Activated T-cell treated with anti-CD3 and anti-CD28 coated beads for 48 hours (primary cell): ENCODE measurements around the gene ADAMTS17.
"Not testable (repeated sequence)": the region's sequence is repeated elsewhere in the genome, so short reads cannot be mapped to it uniquely, and the experiment has no call there.

ENCODE experiments used
- DNase-seq: peaks from one replicate; pipeline ENCODE4 v3.0.0-alpha.2; 2020; ENCODE audit warnings: low read depth

Gene ADAMTS17

DNA sequence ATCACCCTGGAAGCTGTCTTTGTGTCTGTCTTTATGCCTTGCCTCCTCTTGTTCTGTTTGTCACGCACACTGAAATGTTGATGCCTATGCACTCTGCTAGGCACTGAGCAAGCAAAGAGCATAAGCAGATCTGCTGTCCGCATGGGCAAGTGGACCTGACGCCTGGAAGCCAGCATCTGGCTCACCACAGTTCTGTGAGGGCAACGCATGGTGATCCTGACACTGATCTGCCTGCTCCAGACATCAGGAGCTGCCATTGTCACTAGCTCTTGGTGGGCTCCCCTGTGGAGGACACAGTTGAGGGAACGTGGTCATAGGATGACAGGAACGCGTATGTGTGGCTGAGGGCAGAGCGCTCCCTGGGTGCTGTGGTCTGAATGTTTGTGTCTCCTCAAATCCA is 234.6 kb downstream of the ADAMTS17 start:
- no peak for DNase-seq

DNA sequence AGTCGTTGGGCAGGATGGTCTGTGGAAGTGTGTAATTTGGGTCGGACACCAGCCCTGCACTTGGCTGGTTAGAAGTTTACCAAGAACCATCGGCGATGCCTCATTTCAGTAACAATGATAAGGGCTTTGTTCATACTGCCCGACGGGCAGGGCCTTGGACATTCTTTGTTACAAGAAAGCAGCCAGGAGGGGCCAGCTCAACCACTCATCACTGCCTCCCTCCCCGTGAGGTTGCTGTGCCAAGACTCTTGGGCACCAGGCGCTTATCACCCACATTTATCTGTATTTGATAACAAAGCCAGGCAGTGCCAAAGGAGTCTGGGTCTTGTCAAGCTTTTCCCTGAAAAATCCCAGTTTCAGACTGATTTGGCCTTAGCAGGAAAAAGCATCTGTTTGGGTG is 235.0 kb downstream of the ADAMTS17 start:
- no peak for DNase-seq

DNA sequence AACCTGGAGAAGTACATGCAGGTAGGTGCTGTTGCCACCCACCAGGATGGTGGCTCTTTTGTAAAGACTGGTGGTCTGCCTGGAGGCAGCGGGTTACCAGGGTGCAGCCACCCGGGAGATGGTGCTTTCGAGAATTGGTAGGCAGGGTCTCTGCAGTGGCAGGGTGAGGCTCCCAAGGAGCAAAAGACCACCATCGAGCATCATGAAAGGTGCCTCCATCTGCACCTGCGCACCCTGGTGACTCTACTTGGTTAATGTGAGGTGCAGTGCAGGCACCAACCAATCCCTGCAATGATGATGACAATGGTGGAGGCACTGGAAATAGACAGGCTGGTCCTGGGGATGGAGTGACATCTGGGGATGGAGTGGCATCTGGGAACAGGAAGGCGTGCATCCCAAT is 236.7 kb downstream of the ADAMTS17 start:
- DNase-seq: no peak

GRCh38 chr15:100104245-100104644 is 237.5 kb downstream of the ADAMTS17 start:
- DNase-seq: no peak

GRCh38 chr15:100103828-100104227 is 237.9 kb downstream of the ADAMTS17 start:
- no peak for DNase-seq

DNA sequence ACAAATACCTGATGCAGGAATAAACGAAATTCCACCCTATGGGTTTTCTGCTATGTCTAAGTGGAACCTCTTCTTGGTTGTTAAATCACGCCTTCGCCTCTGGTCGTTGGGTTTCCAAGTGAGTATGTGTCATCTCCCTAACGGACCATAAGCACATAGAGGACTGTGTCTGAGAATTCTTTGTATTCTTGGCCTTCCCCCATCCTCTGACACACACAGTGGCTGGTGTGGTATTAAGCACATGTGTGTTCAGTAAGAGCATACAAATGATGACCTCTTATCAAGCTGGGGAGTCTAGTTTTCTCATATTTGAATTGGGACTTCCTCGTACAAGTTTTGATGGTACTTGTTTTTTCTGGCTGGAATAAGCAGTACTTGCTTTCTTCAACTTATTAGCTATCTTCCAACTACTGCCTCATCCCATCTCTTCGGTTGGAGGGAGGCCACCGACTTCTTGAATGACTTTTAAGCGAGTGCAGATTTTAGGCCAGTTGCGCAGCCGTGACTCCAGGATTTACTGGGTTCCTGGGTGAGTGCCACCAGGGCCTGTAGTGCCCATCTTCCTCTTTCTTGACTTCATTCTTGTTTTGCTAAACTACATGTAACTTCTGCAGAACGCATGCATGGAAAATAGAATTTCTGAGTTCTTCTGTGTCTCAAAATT is 240.2 kb downstream of the ADAMTS17 start:
- no peak for DNase-seq

DNA sequence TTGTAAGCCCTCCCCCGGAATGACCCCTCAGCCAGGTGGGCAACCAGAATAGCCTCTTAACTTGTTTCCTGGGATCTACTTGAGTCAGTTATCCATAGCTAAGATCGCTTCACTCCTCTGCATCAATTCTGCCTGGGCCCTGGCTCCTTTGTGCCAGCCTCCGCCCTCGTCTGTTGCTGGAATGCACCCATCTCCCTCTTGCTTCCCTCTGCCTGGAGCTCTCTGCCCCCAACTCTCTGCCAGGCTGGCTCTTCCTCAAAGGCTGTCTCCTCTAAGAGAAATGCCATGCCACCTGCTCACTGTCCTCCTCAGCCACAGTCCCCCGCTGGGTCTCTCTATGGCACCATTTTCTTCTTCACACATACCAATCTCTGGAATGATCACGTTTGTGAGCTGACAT is 240.8 kb downstream of the ADAMTS17 start:
- DNase-seq: no peak

DNA sequence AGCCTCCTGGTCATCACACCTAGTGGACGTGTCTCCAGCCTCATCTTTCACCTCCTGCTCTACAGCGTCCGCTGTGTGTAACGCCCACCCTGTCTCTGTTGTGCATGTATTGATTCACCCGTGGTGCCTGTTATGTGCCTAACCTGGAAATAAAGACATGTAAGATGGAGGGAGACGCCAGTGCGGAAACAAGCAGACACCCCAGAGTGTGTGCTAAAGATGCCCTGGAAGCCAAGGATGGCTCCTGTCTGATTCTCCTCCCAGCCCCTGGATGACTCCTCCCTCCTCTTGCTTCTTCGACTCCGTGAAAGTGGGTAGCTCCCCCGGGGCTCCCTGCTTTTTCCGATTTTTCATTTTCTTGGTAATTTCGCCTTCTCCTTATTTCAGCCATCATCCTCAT is 241.8 kb downstream of the ADAMTS17 start:
- DNase-seq: no peak

- DNase-seq: no peak
These were observed 243.1 kb downstream of the ADAMTS17 start for GRCh38 chr15:100098705-100099104.

GRCh38 chr15:100097342-100098127 is 244.2 kb downstream of the ADAMTS17 start:
- DNase-seq: no peak

GRCh38 chr15:100096700-100097099 is 245.1 kb downstream of the ADAMTS17 start:
- DNase-seq: no peak

- DNase-seq: no peak
These were observed 245.6 kb downstream of the ADAMTS17 start for GRCh38 chr15:100096248-100096600.

- no peak for DNase-seq
These were observed 246.1 kb downstream of the ADAMTS17 start for GRCh38 chr15:100095541-100096247.

DNA sequence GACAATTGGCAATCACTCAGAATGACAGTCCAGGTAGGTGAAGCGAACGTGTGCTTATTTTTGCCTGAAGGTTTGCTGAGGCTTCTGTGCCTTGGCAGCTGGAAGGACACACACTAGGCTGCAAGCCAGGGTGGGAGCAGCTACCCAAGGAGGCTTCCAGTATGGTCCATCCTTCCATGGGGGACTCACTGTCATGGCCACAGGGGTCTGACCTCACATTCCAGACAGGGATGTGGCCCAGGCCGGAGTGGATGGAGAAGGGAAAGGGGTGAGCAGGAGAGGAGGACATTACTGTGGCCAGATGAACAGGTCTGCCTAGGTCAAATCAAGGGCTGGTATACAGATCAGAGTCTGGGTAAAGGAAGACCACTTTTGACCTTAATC is 247.7 kb downstream of the ADAMTS17 start:
- no peak for DNase-seq

GRCh38 chr15:100093211-100094126 is 248.3 kb downstream of the ADAMTS17 start:
- DNase-seq: no peak

GRCh38 chr15:100092034-100092433 is 249.7 kb downstream of the ADAMTS17 start:
- DNase-seq: no peak

DNA sequence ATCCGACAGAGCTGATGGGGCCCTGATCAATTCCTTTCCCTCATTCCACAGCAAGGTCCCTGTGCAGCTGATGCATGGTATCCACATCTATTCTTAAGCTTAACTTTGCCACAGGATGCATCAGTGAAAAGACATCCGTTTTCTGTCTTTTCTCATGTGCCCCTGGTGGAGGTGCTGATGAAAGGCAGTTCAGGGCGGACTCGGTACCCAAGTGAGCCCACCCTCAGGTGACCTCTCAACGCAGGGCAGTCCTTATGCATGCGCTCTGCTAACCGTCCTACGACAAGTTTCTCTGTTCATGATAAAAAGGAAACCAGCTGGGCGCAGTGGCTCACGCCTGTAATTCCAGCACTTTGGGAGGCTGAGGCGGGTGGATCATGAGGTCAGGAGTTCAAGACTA is 251.4 kb downstream of the ADAMTS17 start:
- no peak for DNase-seq

- not testable (repeated sequence) for DNase-seq
These were observed 257.5 kb downstream of the ADAMTS17 start for GRCh38 chr15:100084042-100084821.

GRCh38 chr15:100083572-100083971 is 258.2 kb downstream of the ADAMTS17 start:
- DNase-seq: no peak

- no peak for DNase-seq
These were observed 258.9 kb downstream of the ADAMTS17 start for GRCh38 chr15:100082761-100083402.

DNA sequence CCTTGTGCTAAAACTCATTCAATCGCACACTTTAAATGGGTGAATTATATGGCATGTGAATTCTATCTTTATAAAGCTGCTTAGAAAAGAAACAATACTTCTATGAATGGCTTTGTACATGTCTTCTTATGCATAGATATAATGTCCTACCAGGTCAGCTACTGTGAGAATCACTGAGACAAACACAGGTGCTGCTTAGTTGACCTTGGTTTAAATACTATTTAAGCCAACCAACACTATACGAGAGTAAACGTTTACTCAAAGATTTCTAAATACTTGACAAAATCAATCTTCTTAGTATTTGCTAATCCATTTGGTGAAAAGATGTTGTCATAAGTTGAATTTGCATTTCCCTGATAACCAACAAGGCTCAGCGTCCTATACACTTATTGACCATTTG is 260.3 kb downstream of the ADAMTS17 start:
- no peak for DNase-seq
